Fibroblast of skin of left biceps (primary cell): ENCODE data around the gene EZH1.

Experiments used
- DNase-seq, 2 experiments: peaks; one replicate each; pipeline ENCODE4 v3.0.0-alpha.2; 2013; ENCODE audit warnings: low read depth in 2 of 2

Gene EZH1

GRCh38 chr17:42682722-42683403 is 62.0 kb downstream of the EZH1 start:
- no peak for DNase-seq

- DNase-seq = peak in 1 of 2 experiments; percentile 58
Measured at GRCh38 chr17:42681976-42682721, 62.7 kb downstream of the EZH1 start, which contains the start of gene CNTNAP1. TSS of gene CNTNAP1 (plus strand) at chr17:42682531. CDS start at chr17:42682830, 299 bp downstream.

- DNase-seq = no peak
Measured at GRCh38 chr17:42680331-42680808, 64.5 kb downstream of the EZH1 start.

GRCh38 chr17:42679492-42680330 is 65.1 kb downstream of the EZH1 start:
- peak in 1 of 2 experiments; percentile 37 for DNase-seq

- DNase-seq = no peak
Measured at GRCh38 chr17:42678951-42679491, 65.8 kb downstream of the EZH1 start.

GRCh38 chr17:42677921-42678781 is 66.7 kb downstream of the EZH1 start:
- peak in 1 of 2 experiments; percentile 64 for DNase-seq

GRCh38 chr17:42677012-42677857 is 67.6 kb downstream of the EZH1 start:
- peak; percentile 99 for DNase-seq

GRCh38 chr17:42676424-42677011 is 68.3 kb downstream of the EZH1 start, which contains the start of gene PLEKHH3:
TSS of gene PLEKHH3 (minus strand) at chr17:42676994. CDS start at chr17:42676563, 431 bp downstream.
- no peak for DNase-seq

GRCh38 chr17:42675965-42676423 is 68.8 kb downstream of the EZH1 start:
- DNase-seq = no peak

GRCh38 chr17:42675348-42675964 is 69.4 kb downstream of the EZH1 start:
- DNase-seq = no peak

GRCh38 chr17:42674755-42675347 is 70.0 kb downstream of the EZH1 start:
- no peak for DNase-seq

- DNase-seq = no peak
Measured at GRCh38 chr17:42673885-42674754, 70.7 kb downstream of the EZH1 start.

- DNase-seq = no peak
Measured at GRCh38 chr17:42673266-42673884, 71.5 kb downstream of the EZH1 start.

GRCh38 chr17:42672038-42672437 is 72.8 kb downstream of the EZH1 start:
- no peak for DNase-seq

GRCh38 chr17:42670789-42671657 is 73.8 kb downstream of the EZH1 start:
- DNase-seq = no peak
